Measurements from ENCODE around the gene AAK1. TPM values are rescaled to one million over a fixed set of nuclear protein-coding genes. Genes with fewer than 3 reads are reported as not detected.
A peak's percentile ranks its signal among the peaks of the same experiment; 100 is the strongest.

Gene AAK1
- total and polyA plus RNA-seq, 4 donors, result 10.0 to 56.2 (median 27.3) TPM

DNA sequence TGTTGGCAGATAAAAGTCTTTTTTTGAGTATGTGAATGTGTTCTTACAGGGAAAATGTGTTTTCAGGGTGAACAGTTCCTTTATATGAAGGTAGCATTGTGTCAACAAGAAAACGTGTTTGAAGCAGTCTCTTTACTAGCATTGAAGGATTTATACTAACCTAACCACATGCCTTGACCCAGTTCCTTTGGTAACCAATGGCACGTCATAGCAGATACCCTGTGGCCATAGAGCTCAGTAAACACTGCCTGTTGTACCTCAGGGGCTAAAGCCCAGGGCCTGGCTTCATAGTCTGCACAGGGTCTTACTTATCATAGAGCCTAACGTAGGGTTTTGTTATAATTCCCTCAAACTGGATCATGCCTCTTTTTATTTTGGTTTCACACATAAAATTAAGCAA is 174.2 kb downstream of the AAK1 start:
- H3K36me3 ChIP-seq (ENCODE audit: control insufficient read depth in 4 of 4, insufficient read depth in 4 of 4, low read length in 4 of 4), result peaks cover 9 to 15% (median 11%) of the 10 kb centered on the region in 4 donors
- TF ChIP-seq, protein P1, sequence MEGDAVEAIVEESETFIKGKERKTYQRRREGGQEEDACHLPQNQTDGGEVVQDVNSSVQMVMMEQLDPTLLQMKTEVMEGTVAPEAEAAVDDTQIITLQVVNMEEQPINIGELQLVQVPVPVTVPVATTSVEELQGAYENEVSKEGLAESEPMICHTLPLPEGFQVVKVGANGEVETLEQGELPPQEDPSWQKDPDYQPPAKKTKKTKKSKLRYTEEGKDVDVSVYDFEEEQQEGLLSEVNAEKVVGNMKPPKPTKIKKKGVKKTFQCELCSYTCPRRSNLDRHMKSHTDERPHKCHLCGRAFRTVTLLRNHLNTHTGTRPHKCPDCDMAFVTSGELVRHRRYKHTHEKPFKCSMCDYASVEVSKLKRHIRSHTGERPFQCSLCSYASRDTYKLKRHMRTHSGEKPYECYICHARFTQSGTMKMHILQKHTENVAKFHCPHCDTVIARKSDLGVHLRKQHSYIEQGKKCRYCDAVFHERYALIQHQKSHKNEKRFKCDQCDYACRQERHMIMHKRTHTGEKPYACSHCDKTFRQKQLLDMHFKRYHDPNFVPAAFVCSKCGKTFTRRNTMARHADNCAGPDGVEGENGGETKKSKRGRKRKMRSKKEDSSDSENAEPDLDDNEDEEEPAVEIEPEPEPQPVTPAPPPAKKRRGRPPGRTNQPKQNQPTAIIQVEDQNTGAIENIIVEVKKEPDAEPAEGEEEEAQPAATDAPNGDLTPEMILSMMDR (IDR thresholded peaks at IDR 0.05; ENCODE audit: control extremely low read depth, extremely low read depth), result no peak
- H3K4me3 ChIP-seq, result no peak overlapping the region
- H3K9me3 ChIP-seq (ENCODE audit: control insufficient read depth in 4 of 4, insufficient read depth in 3 of 4, low read length in 3 of 4), result peaks cover 0 to 1% (median 0%) of the 10 kb centered on the region in 4 donors
- peaks cover 0 to 3% (median 0%) of the 10 kb centered on the region in 3 donors for H3K27me3 ChIP-seq (ENCODE audit: control insufficient read depth in 3 of 3, insufficient read depth in 3 of 3, low read length in 2 of 3)
- H3K4me1 ChIP-seq (ENCODE audit: control insufficient read depth in 5 of 5, insufficient read depth in 5 of 5, low read length in 5 of 5), result peaks cover 0 to 7% (median 0%) of the 10 kb centered on the region in 5 donors
- no peak overlapping the region for H3K9ac ChIP-seq (ENCODE audit: insufficient read depth in 1 of 2, low read length in 2 of 2)
- no peak for ATAC-seq (ENCODE audit: insufficient read depth, low FRiP score)
- 80 to 92% methylated on average over 3 of the region's 3 CpGs for WGBS, 2 donors
- no peak overlapping the region for H3K27ac ChIP-seq (ENCODE audit: low read depth in 1 of 2, low read length in 1 of 2)
- peak in 1 of 3 donors; percentile 29 for DNase-seq

DNA sequence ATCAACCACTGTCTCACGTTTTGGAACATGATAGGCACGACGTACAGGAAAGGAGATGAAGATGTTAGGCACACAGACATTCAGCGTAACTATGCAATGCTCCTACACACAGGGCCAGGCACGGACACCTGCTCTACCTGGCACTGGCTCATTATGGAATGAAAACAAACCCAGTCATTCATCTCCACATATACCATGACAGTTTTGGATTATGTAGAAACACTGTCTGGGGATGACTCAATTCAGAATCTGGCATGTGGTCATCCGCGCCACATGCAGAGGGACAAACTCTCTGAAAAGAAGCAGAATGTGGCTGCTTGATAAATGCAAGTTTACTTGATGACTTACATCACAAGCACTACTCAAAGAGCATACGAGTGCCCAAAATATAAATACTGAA is 176.8 kb downstream of the AAK1 start:
- TF ChIP-seq, protein P1 (IDR thresholded peaks at IDR 0.05; ENCODE audit: control extremely low read depth, extremely low read depth), result no peak
- DNase-seq, result no peak
- H3K9me3 ChIP-seq (ENCODE audit: control insufficient read depth in 4 of 4, insufficient read depth in 3 of 4, low read length in 3 of 4), result no peaks in the 10 kb centered on the region
- H3K27me3 ChIP-seq (ENCODE audit: control insufficient read depth in 3 of 3, insufficient read depth in 3 of 3, low read length in 2 of 3), result peaks cover 0 to 3% (median 0%) of the 10 kb centered on the region in 3 donors
- ATAC-seq (ENCODE audit: insufficient read depth, low FRiP score), result no peak
- no peak overlapping the region for H3K27ac ChIP-seq (ENCODE audit: low read depth in 1 of 2, low read length in 1 of 2)
- no peak overlapping the region for H3K4me3 ChIP-seq
- peaks cover 0 to 7% (median 0%) of the 10 kb centered on the region in 5 donors for H3K4me1 ChIP-seq (ENCODE audit: control insufficient read depth in 5 of 5, insufficient read depth in 5 of 5, low read length in 5 of 5)
- no peak overlapping the region for H3K9ac ChIP-seq (ENCODE audit: insufficient read depth in 1 of 2, low read length in 2 of 2)
- 96 to 97% methylated on average over 8 of the region's 8 CpGs for WGBS, 2 donors
- H3K36me3 ChIP-seq (ENCODE audit: control insufficient read depth in 4 of 4, insufficient read depth in 4 of 4, low read length in 4 of 4), result peaks cover 3 to 11% (median 11%) of the 10 kb centered on the region in 4 donors

GRCh38 chr2:69465513-69466456 is 177.8 kb downstream of the AAK1 start:
- Histone ChIP-seq H3K4me1 (ENCODE audit: control insufficient read depth in 5 of 5, insufficient read depth in 5 of 5, low read length in 5 of 5) (peaks cover 0 to 5% (median 0%) of the 10 kb centered on the region in 5 donors), H3K9ac (ENCODE audit: insufficient read depth in 1 of 2, low read length in 2 of 2) (no peak overlapping the region), H3K36me3 (ENCODE audit: control insufficient read depth in 4 of 4, insufficient read depth in 4 of 4, low read length in 4 of 4) (peaks cover 3 to 11% (median 9%) of the 10 kb centered on the region in 4 donors), H3K27me3 (ENCODE audit: control insufficient read depth in 3 of 3, insufficient read depth in 3 of 3, low read length in 2 of 3) (no peaks in the 10 kb centered on the region), H3K27ac (ENCODE audit: low read depth in 1 of 2, low read length in 1 of 2) (no peak overlapping the region), H3K9me3 (ENCODE audit: control insufficient read depth in 4 of 4, insufficient read depth in 3 of 4, low read length in 3 of 4) (no peaks in the 10 kb centered on the region), H3K4me3 (no peak overlapping the region)
- TF ChIP-seq, protein P1 (IDR thresholded peaks at IDR 0.05; ENCODE audit: control extremely low read depth, extremely low read depth), result no peak
- ATAC-seq (ENCODE audit: insufficient read depth, low FRiP score), result no peak
- DNase-seq, result no peak
- WGBS, 2 donors, result 87 to 93% methylated on average over 14 of the region's 14 CpGs

All from lung (tissue), 12 donors.